H1 (cell line): ENCODE data around the gene ANO6. TPM values are rescaled to one million over a fixed set of nuclear protein-coding genes. Genes with fewer than 3 reads are reported as not detected.
"Not testable (repeated sequence)": the region's sequence is repeated elsewhere in the genome, so short reads cannot be mapped to it uniquely, and the experiment has no call there.

Source experiments
- CTCF ChIA-PET: fragments of 300-600 bp; sonication (Branson Sonifier 250); formaldehyde crosslinking; loops from one replicate; lab custom pipeline; 2021; ENCODE audit not compliant: partially characterized antibody; lab: Charles Lee
- POLR2A ChIA-PET: fragments of 300-600 bp; sonication (Branson Sonifier 250); formaldehyde crosslinking; loops from one replicate; lab custom pipeline; 2021; ENCODE audit warnings: inconsistent platforms; ENCODE audit not compliant: partially characterized antibody; lab: Charles Lee
- DNase-seq, 2 experiments: peaks; one replicate each; pipeline versions ENCODE4 v3.0.0 to v3.0.0-alpha.2; 2010 to 2022; ENCODE audit warnings: low spot score in 2 of 2, low read depth in 1 of 2, mixed read lengths in 1 of 2
- FAIRE-seq: peaks from 2 replicates; lab custom pipeline; 2011; peaks lifted over from hg19 to GRCh38; lab: Jason Lieb, UNC
- H2AFZ ChIP-seq: 2 replicates; pipeline ENCODE4 v1.8.1; 2012; ENCODE audit warnings: low read length, inconsistent platforms
- H2AK5ac ChIP-seq: 2 replicates; pipeline ENCODE4 v1.6.1; 2013; ENCODE audit warnings: low read depth, low read length
- H2BK120ac ChIP-seq: replicated peaks from 2 replicates; pipeline ENCODE3; 2013; ENCODE audit warnings: low read depth, low read length, inconsistent platforms
- H2BK12ac ChIP-seq: 2 replicates; pipeline ENCODE4 v1.6.1; 2013; ENCODE audit warnings: low read depth, low read length
- H2BK15ac ChIP-seq: 2 replicates; pipeline ENCODE4 v1.6.1; 2013; ENCODE audit warnings: low read length
- H2BK20ac ChIP-seq: 2 replicates; pipeline ENCODE4 v1.6.1; 2013; ENCODE audit warnings: low read length
- H2BK5ac ChIP-seq: 2 replicates; pipeline ENCODE4 v1.6.1; 2013; ENCODE audit warnings: low read depth, low read length
- H3K14ac ChIP-seq: 2 replicates; pipeline ENCODE4 v1.6.1; 2013; ENCODE audit warnings: inconsistent platforms; ENCODE audit not compliant: insufficient read length
- H3K18ac ChIP-seq: 2 replicates; pipeline ENCODE4 v1.6.1; 2013; ENCODE audit warnings: low read length; ENCODE audit errors: extremely low read depth
- H3K23ac ChIP-seq: 2 replicates; pipeline ENCODE4 v1.6.1; 2013; ENCODE audit warnings: inconsistent platforms; ENCODE audit not compliant: insufficient read length
- H3K23me2 ChIP-seq: 2 replicates; pipeline ENCODE4 v1.6.1; 2013; ENCODE audit warnings: low read depth, low read length
- H3K27ac ChIP-seq: 2 replicates; pipeline ENCODE4 v1.6.1; 2011; ENCODE audit warnings: low read depth, low read length, inconsistent platforms
- H3K27me3 ChIP-seq, 4 experiments: replicated peaks in 1 of 4; 1 replicate in 1 of 4; 2 replicates in 3 of 4; pipeline versions ENCODE4 v1.6.1 to v1.8.1; 2011 to 2013; ENCODE audit warnings: low read length in 3 of 4, mild to moderate bottlenecking in 3 of 4, inconsistent platforms in 2 of 4, mixed read lengths in 2 of 4, moderate library complexity in 1 of 4; ENCODE audit not compliant: control insufficient read depth in 3 of 4, insufficient read depth in 3 of 4; ENCODE audit errors: extremely low read depth in 1 of 4
- H3K36me3 ChIP-seq, 4 experiments: 2 replicates each; pipeline versions ENCODE4 v1.6.1 to v1.8.1; 2011 to 2013; ENCODE audit warnings: mild to moderate bottlenecking in 4 of 4, low read length in 3 of 4, moderate library complexity in 2 of 4, control low read depth in 1 of 4, inconsistent platforms in 1 of 4; ENCODE audit not compliant: insufficient read depth in 4 of 4, control insufficient read depth in 2 of 4
- H3K4ac ChIP-seq: replicated peaks from 2 replicates; pipeline ENCODE3; 2013; ENCODE audit warnings: low read length, low read depth, mixed read lengths, inconsistent platforms; ENCODE audit not compliant: insufficient read length
- H3K4me1 ChIP-seq, 4 experiments: replicated peaks in 1 of 4; 1 replicate in 1 of 4; 2 replicates in 3 of 4; pipeline versions ENCODE4 v1.6.1 to v1.8.1; 2011 to 2013; ENCODE audit warnings: low read length in 3 of 4, inconsistent platforms in 2 of 4, mixed read lengths in 1 of 4; ENCODE audit not compliant: insufficient read depth in 4 of 4, control insufficient read depth in 3 of 4
- H3K4me2 ChIP-seq, 2 experiments: 2 replicates each; pipeline versions ENCODE4 v1.6.1 to v1.8.1; 2011 to 2013; ENCODE audit warnings: low read depth in 2 of 2, low read length in 2 of 2, control low read depth in 1 of 2, inconsistent platforms in 1 of 2, mild to moderate bottlenecking in 1 of 2; ENCODE audit not compliant: insufficient read depth in 1 of 2
- H3K4me3 ChIP-seq, 4 experiments: fragments of 200-600, 300-600 bp in 1 of 4; sonication (generic), shearing (Covaris generic), sonication (Bioruptor Twin) in 1 of 4; 2 replicates each; pipeline versions ENCODE4 v1.5.1 to v1.8.1; 2011 to 2016; ENCODE audit warnings: low read length in 4 of 4, low read depth in 3 of 4, control low read depth in 2 of 4, inconsistent platforms in 2 of 4, mild to moderate bottlenecking in 2 of 4, mixed read lengths in 1 of 4, moderate library complexity in 1 of 4; ENCODE audit not compliant: insufficient read depth in 2 of 4; ENCODE audit errors: extremely low read depth in 1 of 4
- H3K56ac ChIP-seq: replicated peaks from 2 replicates; pipeline ENCODE3; 2013; ENCODE audit warnings: low read depth, mild to moderate bottlenecking, mixed read lengths, low read length, inconsistent platforms; ENCODE audit not compliant: insufficient read length
- H3K79me1 ChIP-seq: 2 replicates; pipeline ENCODE4 v1.6.1; 2013; ENCODE audit warnings: low read depth, low read length, control low read depth
- H3K79me2 ChIP-seq, 2 experiments: 2 replicates each; pipeline versions ENCODE4 v1.6.1 to v1.8.1; 2012 to 2013; ENCODE audit warnings: low read length in 2 of 2, mild to moderate bottlenecking in 2 of 2, inconsistent platforms in 1 of 2; ENCODE audit not compliant: insufficient read depth in 2 of 2, control insufficient read depth in 1 of 2
- H3K9ac ChIP-seq, 4 experiments: replicated peaks in 1 of 4; 1 replicate in 1 of 4; 2 replicates in 3 of 4; pipeline versions ENCODE4 v1.6.1 to v1.8.1; 2011 to 2013; ENCODE audit warnings: low read depth in 3 of 4, low read length in 3 of 4, control low read depth in 2 of 4, mild to moderate bottlenecking in 2 of 4, moderate library complexity in 2 of 4, inconsistent platforms in 1 of 4; ENCODE audit errors: extremely low read depth in 1 of 4
- H3K9me3 ChIP-seq, 2 experiments: 2 replicates each; pipeline versions ENCODE4 v1.6.1 to v1.8.1; 2012 to 2013; ENCODE audit warnings: mild to moderate bottlenecking in 2 of 2, moderate library complexity in 2 of 2, control low read depth in 1 of 2, inconsistent platforms in 1 of 2, low read depth in 1 of 2, low read length in 1 of 2, mixed read lengths in 1 of 2; ENCODE audit not compliant: insufficient read depth in 2 of 2
- H4K20me1 ChIP-seq, 2 experiments: replicated peaks in 1 of 2; 2 replicates each; pipeline versions ENCODE3 to v1.8.1; 2011 to 2013; ENCODE audit warnings: inconsistent platforms in 2 of 2, low read length in 2 of 2, mild to moderate bottlenecking in 1 of 2; ENCODE audit not compliant: insufficient read depth in 2 of 2, control insufficient read depth in 1 of 2
- H4K5ac ChIP-seq: 2 replicates; pipeline ENCODE4 v1.6.1; 2013; ENCODE audit warnings: low read length, low read depth, mixed read lengths, inconsistent platforms; ENCODE audit not compliant: insufficient read length
- H4K8ac ChIP-seq: 2 replicates; pipeline ENCODE4 v1.8.0; 2013; ENCODE audit warnings: mild to moderate bottlenecking, moderate library complexity, low read length, inconsistent platforms; ENCODE audit not compliant: insufficient read depth; ENCODE audit errors: extremely low read depth
- H4K91ac ChIP-seq: replicated peaks from 2 replicates; pipeline ENCODE3; 2013; ENCODE audit warnings: low read length, mixed read lengths, inconsistent platforms; ENCODE audit not compliant: insufficient read length
- CTCF ChIP-seq, 3 experiments: IDR thresholded peaks; 1 replicate in 2 of 3; 2 replicates in 1 of 3; pipeline versions ENCODE4 v1.5.1 to v1.6.1; 2011; ENCODE audit warnings: low read length in 3 of 3, mild to moderate bottlenecking in 3 of 3, inconsistent platforms in 2 of 3, low read depth in 1 of 3, moderate library complexity in 1 of 3; ENCODE audit not compliant: insufficient read depth in 1 of 3; ENCODE audit errors: control extremely low read depth in 1 of 3
- RAD21 ChIP-seq, 2 experiments: IDR thresholded peaks in 1 of 2; conservative IDR thresholded peaks in 1 of 2; 2 replicates each; pipeline ENCODE4 v1.6.1; 2011; ENCODE audit warnings: low read depth in 2 of 2, low read length in 2 of 2, improper control_type of control experiment in 1 of 2, inconsistent platforms in 1 of 2, mild to moderate bottlenecking in 1 of 2, moderate library complexity in 1 of 2
- WGBS, 2 experiments: shearing (Covaris generic) in 1 of 2; methylation state at CpG; one replicate each; pipeline versions ENCODE4 v1.1.6 to v1.1.7; 2013 to 2015; ENCODE audit warnings: low lambda C conversion rate in 2 of 2, mixed read lengths in 2 of 2, inconsistent platforms in 1 of 2, low coverage in 1 of 2, missing lambda C conversion rate in 1 of 2; ENCODE audit not compliant: insufficient replicate concordance in 2 of 2, insufficient coverage in 1 of 2, insufficient read length in 1 of 2; ENCODE audit errors: extremely low coverage in 1 of 2, missing lambda C conversion rate in 1 of 2; 5-methylcytosine and 5-hydroxymethylcytosine counted together
- polyA plus RNA-seq, 7 experiments: library from polyadenylated mRNA; depleted of rRNA in 3 of 7; stranded (reverse) in 5 of 7; unstranded in 2 of 7; fragments of >200 nt in 5 of 7; fragments of 200-250 nt in 2 of 7; gene quantifications; 1 replicate in 5 of 7; 2 replicates in 1 of 7; 4 replicates in 1 of 7; pipeline versions ENCODE4 v1.2.1 to v1.2.3, GENCODE V29; 2011 to 2013; ENCODE audit warnings: missing spikeins in 2 of 7, mixed read lengths in 2 of 7
- total RNA-seq: library from RNA; stranded (reverse); fragmentation: NEBNext Ultra II Directional; extraction: Animal tissue kit (Norgen Biotek cat#: 25700); gene quantifications from 2 replicates; pipeline ENCODE4 v1.2.1, GENCODE V29; 2021

ANO6 gene
- total and polyA plus RNA-seq, 2 of the 8 experiments (the other 6 are each of a cell fraction or from before 2014, with no cell fraction given): 15.1 to 39.7 TPM

- not testable (repeated sequence) for H3K27ac ChIP-seq, H4K5ac ChIP-seq, H3K56ac ChIP-seq, H4K91ac ChIP-seq, H3K4me2 ChIP-seq, DNase-seq, H3K23me2 ChIP-seq, H3K79me2 ChIP-seq, H2BK120ac ChIP-seq, H3K27me3 ChIP-seq, H4K8ac ChIP-seq, H3K23ac ChIP-seq, H2BK20ac ChIP-seq, H3K4me1 ChIP-seq, H3K9ac ChIP-seq, H4K20me1 ChIP-seq, H2AFZ ChIP-seq, H3K79me1 ChIP-seq, H3K18ac ChIP-seq, H2BK5ac ChIP-seq, H2BK12ac ChIP-seq, H3K4ac ChIP-seq, H3K4me3 ChIP-seq, H2AK5ac ChIP-seq, H2BK15ac ChIP-seq, H3K14ac ChIP-seq
- peaks cover 20 to 25% of the 10 kb centered on the region in 2 experiments for H3K9me3 ChIP-seq
- CTCF ChIA-PET: interaction anchor here (1.1 to 4.7 kb wide), 5 partner anchors 16 to 215 kb away, joined by 3 to 34 read pairs (median 4); partner anchors contain the start of gene ANO6
- peak; percentile 94 for FAIRE-seq
- POLR2A ChIA-PET: interaction anchor here (1.5 kb wide), 1 partner anchor 9 kb away, joined by 3 read pairs; no protein-coding TSS in a partner anchor
- H3K36me3 ChIP-seq: peaks cover 0 to 24% (median 2%) of the 10 kb centered on the region in 4 experiments; a peak in 3 of 8 replicates
- peak in 2 of 3 experiments; percentile 6 to 26; a peak in 2 of 4 replicates for TF ChIP-seq CTCF (IDR thresholded peaks at IDR 0.05; ENCODE audit: control extremely low read depth in 1 of 3, insufficient read depth in 1 of 3, low read depth in 1 of 3, low read length in 3 of 3)
- peak; percentile 35 to 38; a peak in 3 of 4 replicates for TF ChIP-seq RAD21 (IDR thresholded peaks at IDR 0.05 in 1 of 2, conservative IDR thresholded peaks at IDR 0.05 in 1 of 2; ENCODE audit: low read depth in 2 of 2, low read length in 2 of 2)
- 83% methylated on average over 10 of the region's 10 CpGs; no CpG with 5 or more reads in 1 of the 2 experiments for WGBS, 2 experiments
Observed at GRCh38 chr12:45173293-45173692, 42.6 kb upstream of the ANO6 start.
